Midbrain (tissue), 1 donor: ENCODE data around the gene SLC7A8.

Source experiments
- DNase-seq: peaks from one replicate; lab custom pipeline; 2025; lab: John Stamatoyannopoulos, UW

Gene SLC7A8

DNA sequence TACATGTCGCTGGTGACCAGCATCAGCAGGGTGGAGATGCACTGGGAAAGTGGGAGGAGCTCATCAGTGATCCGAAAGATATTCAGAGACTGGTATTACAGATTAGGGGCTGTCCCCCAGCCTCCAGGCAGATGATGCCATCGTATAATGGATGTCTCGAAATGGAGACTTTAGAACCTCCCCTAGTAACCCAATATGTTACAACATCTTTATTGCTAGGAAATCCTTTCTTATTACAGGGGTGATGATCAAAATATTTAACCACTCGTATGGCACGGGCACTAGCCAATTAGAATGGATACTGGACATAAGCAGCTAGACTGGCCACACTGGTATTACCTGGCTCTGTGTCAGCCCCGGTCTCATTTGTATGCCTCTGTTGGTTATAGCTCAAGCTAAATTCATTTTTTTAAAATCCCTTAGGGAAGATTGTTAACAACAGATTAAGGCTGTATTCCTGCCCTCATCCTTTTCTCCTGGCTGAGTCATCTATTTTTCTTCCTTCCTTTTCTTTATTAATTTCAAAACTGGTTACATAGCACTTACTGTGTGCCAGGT, 53.6 kb downstream of the SLC7A8 start:
- no peak for DNase-seq

DNA sequence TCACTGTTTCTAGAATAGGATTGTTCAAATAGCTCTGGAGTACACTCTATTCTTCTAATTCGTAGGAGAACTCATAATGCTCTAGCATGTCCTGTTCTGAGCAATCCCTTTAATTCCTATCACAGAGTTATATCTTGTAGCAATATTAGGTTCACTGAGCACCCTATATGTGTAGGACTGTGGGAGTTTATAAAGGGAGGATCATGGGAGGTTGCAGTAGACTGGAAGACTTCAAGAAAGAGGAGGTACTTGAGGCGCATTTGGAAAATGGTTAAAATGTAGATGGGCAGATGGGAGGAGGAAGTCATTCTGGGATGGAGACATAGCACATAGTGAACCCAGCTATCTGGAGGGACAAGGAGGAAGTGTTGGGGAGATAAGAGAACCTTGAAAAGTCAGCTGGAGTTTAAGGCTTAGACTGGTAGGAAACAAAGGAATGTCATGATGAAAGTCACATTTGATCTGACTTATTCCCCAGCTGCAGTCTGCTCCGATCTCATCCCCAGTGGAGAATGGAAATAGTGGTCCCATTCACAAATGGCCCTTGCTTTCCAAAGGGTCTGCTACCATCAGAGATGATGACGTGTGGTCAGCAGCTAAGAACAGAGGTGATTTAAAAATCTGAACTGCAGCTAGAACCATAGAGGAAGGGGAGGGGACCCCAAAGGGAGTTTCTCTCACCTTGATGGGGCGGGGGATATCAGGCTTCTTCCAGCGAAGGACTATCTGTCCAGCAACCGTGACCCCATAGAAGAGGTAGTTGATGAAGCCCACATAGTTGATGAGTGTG, 54.3 kb downstream of the SLC7A8 start:
- no peak for DNase-seq

DNA sequence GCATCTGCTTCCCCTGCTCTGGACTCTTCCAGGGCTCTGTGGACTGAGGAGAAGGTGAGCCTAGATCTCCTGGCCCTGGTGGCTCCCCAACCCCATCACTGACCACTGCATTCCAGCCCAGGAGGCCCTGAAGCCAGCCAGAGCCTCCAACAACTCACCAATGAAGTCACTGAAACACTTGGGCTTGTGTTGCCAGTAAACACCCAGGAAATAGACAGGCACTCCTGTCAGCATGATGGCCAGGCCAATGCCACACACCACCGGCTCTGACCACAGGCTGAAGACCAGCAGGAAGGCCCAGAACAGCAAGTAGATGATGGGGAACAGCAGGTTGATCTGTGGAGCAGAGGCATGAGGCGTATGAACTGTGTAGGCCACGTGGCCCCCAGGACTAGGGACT, 55.6 kb downstream of the SLC7A8 start:
- no peak for DNase-seq

DNA sequence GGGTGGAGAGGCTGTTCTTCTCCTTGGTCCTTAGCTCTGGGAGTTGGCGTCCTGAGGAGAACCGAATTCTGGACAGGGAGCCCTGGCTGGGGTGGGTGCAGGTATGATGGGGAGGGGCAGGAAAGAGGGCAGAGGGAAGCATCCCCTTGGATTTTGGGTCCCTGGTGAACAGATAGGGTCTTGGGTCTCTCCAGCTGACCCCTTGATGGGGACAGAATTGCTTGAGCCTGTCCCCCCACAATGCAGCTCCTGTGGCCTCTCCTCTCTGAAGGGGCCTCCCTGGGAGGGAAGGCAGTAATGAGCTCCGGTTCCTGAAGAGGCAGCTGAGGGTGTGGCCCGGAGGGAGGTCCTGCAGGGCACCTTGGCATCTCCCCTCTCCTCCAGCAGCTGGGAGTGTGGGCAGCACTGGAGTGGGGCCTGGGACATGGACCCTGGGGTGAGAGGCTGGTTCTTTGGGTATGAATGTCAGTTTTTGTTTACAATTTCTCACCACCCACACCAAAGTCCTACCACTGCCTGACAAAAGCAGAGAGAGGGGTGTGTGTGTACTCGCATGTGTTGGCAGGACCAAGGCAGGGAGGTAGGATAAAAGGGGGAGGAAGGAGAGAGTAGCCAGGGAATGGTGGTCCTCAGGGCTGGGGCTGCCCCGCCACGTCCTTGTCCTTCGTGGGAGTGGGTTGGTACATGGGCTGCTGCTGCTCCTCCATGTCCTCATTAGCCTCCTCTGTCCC, 56.7 kb downstream of the SLC7A8 start:
- DNase-seq = no peak

DNA sequence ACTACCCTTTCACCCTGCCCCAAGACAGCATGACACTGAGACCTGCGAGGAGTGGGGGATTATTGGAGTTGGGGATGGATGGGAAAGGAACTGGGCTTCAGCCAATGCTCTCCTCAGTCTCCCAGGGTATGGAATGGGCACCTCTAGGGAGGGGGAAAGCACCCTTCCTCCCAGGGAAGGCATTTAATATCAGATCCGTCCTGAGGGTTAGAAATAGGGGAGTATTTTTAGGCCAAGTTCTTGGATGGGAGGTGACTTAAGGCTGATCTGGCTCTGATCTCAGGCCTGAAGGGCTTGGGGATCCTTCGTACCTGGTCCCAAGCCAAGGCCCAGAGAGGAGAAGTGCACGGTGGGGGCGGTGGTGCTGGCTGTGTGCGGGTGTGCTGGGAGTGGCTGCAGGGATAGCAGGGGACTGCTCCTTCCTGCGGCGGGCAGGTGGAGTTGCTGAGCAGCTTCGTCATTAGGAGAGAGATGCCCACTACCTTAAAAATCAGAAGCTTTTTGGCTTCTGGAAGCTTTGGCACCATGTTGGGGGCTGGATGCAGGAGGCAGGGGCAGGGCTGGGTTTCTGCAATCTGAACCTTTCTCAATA, 57.4 kb downstream of the SLC7A8 start:
- DNase-seq = no peak

DNA sequence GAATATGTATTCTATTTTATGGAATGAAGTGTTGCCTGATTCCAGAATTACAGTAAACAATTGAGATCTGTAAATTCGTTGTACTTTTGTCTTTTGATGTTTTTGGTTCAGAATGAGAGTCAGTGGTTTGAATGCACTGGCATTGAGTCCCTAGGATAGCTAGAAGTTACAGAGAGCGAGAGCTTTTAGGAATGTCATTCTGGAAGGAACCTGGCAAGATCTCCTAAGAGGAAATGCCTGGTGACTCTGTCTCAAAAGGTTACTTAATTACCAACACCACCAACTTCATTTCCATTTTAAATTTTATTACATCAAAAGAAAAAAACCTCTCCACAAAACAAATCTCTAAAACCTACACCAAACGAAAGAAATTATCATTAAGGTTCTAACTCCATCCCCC, 58.4 kb downstream of the SLC7A8 start:
- no peak for DNase-seq

DNA sequence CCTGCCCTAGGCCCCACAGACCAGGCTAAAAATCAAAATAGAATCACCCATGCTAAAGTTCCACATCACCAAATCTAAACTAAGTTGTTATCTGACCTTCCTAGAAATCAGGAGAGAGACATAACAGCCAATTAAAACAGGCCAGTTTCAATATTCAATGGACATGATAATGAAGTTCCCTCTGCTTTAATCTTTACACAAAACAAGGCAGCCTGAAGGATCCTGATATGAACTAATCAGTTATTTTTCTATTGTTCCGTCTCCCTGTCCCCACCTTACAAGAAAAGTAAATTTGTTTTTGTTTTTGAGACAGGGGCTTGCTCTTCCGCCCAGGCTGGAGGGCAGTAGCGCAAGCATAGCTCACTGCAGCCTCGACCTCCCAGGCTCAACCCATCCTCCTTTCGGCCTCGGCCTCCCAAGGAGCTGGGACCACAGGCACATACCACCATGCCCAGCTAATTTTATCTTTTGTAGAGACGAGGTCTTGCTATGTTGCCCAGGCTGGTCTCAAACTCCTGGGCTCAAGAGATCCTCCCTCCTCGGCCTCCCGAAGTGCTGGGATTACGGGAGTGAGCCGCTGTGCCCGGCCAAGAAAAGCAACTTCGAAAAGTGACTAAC, 59.0 kb downstream of the SLC7A8 start:
- no peak for DNase-seq

DNA sequence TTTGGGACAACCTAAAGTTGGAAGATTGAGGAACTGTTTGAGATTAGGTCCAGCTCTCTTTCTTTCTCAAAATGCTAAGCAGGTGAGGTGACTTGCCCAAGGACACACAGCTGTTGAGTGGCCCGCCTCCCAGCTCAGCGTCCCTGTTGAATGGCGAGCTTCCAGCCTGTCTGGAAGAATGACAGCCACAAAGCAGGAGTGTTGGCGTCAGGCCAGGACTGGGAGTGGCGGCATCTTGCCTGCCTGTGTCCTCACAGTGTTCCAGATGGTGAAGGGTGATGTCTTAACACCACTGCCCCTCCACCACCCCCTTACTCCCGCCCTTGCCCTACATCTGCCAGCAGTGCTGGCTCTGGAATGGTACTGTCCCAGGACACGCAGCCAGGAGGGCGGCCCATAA, 60.0 kb downstream of the SLC7A8 start:
- DNase-seq = no peak

DNA sequence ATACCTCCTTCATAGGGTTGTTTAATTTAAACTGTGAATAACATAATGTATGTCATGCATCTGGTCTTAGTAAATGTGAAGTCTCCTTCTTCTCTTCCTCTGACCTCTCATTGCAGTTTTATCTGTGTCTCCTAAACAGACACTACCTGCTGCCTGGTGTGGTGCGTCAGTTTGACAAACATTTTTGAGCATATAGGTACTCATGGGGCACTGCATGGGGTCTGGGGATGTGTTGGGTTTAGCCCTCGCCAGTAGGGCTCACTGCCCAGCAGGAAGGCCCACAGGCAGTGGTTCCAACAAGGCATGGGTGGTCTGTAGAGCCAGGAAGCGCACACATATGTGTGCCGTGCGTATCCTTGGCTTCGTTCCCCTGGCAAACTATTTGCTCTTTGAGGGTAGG, 61.4 kb downstream of the SLC7A8 start:
- DNase-seq = no peak

DNA sequence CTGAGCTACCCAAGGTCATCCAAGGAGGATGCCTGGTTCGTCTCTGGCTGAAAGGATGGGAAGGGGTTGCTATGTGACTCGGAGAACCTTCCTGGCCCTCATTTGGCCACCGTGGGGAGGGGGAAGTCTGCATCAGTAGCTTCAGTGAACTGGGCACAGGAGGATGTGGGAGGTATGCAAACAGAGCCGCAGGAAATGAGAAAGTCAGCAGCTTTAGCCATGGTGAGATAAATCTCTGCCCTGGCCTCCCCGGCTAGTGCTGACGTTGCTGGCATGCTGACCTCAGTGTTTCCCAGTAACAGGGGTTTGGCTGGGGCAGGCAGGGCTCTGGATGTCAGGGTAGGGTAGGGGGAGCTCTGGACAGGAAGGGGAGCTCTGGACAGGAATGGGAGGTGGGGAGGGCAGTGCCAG, 62.1 kb downstream of the SLC7A8 start:
- no peak for DNase-seq

DNA sequence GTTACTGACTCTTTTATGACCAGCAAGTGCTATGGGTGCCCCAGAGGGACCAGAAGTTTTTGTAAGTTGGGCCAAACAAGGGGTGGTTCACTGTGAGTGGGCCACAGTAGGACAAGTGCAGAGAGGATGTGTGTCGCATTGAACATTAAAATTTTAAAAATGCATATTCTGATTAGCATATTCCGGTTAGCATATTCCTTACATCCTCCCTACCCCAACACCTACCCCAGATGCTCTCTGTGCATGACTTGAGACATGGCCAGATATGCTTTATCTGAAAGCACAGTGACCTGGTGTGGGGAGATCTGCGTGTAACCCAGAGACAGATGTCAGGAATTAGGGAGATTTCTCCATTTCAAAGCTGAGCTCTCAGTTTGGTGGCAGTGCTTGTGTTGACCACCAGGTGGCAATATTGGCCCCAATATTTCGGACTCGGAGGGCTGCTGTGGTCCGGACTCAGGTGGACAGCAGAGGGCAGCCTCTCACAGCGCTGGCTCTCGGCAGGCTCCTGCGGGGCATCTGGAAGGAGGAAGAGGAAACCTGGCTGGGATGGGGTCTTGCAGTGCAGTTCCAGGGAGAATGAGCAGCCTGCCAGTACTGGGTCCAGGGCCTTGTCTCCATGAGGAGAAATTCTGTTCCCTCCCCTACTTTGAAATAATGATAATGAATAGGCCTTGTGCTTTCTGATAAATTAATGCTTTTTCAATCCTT, 62.8 kb downstream of the SLC7A8 start:
- peak; percentile 92 for DNase-seq

DNA sequence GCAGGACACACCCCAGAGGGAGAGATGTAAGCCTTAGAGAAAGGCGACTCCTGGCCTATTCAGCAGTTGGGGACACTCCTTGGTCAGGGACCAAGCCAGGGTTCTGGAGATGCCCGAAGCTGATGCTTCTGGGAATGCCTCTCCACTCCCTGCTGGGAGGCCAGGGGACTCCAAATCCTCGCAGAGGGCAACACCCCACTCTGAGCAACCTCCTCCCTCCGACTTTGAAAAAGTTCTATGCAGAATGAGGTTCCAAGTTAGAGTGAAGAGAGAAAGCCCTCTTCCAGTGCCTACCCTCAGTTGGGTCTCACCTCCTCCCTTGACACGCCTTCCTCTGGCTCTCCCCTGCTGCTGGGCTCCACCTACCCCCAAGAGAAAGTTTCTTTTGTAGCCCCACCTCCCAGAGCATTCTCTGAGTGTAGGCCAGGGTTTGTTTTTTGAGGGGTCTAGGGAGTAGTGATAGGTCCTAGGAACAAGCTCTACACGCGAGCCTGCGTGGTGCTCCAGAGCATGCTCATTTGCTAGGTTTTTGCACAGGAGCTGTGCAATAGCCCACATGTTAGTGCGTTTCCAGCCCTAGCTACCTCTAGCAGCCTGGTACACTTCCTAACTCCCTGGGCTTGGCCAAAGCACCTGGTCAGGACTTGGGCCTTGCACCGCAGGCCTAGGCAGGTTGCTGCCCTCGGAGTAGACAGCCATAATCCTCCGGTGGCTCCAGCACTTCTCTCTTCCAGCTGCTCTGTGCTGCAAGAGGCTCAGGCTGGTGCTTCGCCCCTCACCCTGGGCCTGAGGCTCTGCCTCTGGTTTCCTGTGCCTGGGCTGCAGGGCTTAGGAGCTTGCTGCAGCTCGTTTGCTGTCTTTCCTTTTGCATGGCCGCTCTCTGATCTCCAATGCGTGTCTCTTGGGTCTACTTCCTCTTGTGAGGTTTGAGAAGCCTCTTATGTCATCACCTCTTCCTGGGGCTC, 63.8 kb downstream of the SLC7A8 start:
- no peak for DNase-seq

DNA sequence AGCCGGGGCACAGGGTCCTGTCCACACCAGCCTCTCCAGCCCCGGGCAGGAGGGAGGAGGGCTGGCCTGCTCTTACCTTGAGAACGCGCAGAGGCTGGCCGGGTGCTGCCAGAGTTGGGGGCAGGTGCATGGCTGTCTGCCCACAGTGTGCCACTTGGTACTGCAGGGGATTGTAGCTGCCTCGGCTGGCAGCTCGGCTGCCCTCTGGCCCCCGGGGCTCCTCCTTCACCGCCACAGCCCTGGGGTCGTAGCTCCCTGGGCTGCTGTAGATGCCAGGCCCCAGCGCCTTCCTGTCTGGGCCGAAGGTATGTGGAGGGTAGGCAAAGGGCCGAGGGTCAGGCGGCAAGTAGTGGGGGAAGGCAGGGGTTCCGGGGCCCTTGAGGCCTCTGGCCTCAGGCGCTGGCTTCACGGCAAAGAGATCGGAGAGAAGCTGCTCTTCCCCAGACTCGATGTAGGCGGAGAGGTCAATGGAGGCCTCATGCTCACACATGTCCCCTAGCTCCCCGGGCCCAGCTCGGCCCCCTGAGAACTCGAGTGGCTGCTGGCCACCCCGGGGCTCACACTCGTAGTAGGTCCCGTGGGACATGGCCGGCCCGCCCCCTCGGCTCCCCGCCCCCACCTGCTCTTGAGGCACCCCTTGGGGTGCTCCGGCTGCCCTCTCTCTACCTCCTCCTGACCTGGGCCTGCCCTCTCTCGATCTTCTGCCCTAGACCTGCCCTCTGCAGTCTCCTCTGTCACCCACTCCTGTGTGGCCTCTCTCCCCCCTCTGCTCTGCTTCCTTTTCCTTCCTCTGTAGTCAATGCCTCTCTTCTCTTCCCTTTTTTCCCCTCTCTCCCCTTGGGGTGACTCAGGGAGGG, 64.7 kb downstream of the SLC7A8 start, which contains the start of gene CEBPE:
Gene CEBPE (minus strand): TSS at position 750 of the 857 bp plus-strand sequence. CDS start 164 bp downstream, at position 586.
- no peak for DNase-seq

DNA sequence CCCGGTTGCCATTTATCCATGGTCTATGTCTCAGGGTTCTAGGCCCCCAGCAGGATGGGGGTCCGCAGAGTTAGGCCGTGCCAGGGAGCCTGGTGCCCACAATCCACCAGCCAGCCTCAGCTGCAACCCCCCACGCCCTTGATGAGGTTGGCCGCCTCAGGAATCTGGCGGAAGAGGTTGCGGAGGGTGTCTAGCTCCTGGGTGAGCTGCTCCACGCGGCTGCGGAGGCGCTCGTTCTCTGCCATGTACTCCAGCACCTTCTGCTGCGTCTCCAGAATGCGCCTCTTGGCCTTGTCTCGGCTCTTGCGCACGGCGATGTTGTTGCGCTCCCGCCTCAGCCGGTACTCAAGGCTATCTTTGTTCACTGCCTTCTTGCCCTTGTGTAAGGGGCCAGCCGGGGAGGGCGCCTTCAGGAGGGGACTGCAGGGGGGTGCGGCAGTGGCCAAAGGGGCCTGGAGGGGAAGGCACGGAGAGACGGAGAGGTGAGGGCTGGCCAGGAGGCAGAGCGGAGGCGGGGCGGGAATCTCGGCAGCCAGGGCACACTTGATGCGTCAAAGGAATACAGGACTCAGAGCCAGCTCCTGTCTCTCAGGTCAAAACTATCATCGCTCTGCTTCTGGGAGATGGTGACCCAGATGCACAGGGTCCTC, 66.0 kb downstream of the SLC7A8 start:
- DNase-seq = no peak

DNA sequence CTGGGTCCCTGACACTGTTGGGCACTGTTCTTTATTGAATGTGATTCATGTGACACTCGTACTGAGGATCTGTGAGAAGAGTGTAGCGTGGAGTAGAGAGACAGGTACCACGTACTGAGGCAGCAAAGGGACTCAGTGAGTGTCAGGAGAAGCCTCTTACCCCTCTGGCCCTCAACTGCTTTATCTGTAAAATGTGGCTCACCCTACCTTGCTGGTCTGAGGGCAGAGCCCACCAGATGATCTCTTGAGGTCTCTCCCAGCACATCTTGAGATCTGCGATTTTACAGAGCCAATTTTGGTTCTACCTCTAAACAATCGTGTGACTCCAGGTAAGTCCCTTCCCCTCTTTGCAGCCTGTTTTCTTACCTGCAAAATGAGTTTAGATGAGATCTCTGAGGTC, 67.5 kb downstream of the SLC7A8 start:
- DNase-seq = no peak

DNA sequence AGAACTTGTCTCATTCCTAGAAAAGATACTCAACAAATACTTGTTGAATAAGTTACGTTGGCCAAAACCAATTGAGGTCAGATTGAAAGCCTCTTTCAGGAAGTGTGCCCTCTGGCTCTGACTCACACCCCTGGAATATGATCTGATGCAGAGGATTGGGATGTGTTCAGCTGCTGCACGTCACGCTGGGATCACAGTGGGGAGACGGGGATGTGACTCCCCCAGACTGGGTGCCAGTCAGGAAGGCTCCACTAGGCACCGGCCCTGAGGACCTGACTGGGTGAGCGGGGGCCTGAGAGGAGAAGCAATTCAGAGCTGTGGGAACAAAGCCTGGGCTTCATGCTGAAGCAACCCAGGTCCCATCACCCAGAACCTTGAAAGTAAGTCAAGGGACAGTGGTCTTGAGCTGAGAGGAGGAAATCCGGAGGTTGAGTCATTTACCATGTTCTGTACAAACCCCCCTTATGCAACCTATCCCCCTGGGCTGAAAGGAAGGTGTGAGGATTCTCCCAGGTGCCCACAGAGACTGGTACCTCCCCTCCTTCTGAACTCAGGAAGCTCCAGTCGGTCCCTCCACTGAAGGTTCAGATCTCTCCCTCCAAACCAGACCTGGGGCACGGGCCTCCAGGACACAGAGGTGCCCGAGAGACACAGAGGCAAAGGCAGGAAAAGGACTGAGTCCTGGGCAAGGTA, 68.3 kb downstream of the SLC7A8 start:
- no peak for DNase-seq

DNA sequence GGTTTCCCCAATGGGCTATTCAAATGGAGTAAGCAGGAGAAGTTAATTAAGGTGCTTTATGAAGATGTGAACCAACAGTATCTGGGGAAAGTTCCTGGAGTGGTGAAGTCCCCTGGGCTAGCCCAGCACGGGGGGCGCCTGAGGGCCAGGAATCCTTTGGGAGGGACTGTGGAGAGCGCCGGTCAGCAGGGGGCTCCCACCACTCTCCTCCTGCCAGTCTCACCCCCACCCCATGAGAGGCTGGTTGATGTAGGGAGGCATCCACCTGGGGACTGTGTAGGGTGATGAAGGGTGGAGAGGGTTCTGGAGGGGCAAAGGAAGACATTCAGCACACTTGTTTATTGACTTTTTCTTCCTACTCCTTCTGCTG, 68.8 kb downstream of the SLC7A8 start:
- DNase-seq = no peak

DNA sequence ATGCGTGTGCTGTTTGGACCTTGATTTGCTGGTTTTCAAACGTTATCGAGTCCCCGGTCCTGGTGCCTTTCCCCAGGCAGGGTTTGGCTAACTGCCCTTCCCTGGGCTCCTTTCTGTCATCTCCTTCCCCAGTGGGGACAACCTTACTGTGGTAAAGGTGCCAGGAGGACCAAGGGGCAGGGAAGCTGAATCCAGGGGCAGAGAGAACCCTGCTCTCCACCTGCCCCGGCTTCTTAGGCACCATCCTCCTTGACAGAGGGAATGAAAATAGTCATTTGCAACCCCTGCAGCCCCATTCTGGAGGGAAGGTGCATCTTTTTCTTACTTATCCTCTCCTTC, 69.4 kb downstream of the SLC7A8 start:
- DNase-seq = no peak
